DMS 273 treated with DMSO at 0.1 percent for 48 hours (cell line): ENCODE measurements around the gene FRK.
"Not testable (repeated sequence)": the region's sequence is repeated elsewhere in the genome, so short reads cannot be mapped to it uniquely, and the experiment has no call there.

Experiments used
- DNase-seq: peaks from one replicate; lab custom pipeline; 2025; lab: John Stamatoyannopoulos, UW

FRK gene, protein sequence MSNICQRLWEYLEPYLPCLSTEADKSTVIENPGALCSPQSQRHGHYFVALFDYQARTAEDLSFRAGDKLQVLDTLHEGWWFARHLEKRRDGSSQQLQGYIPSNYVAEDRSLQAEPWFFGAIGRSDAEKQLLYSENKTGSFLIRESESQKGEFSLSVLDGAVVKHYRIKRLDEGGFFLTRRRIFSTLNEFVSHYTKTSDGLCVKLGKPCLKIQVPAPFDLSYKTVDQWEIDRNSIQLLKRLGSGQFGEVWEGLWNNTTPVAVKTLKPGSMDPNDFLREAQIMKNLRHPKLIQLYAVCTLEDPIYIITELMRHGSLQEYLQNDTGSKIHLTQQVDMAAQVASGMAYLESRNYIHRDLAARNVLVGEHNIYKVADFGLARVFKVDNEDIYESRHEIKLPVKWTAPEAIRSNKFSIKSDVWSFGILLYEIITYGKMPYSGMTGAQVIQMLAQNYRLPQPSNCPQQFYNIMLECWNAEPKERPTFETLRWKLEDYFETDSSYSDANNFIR

DNA sequence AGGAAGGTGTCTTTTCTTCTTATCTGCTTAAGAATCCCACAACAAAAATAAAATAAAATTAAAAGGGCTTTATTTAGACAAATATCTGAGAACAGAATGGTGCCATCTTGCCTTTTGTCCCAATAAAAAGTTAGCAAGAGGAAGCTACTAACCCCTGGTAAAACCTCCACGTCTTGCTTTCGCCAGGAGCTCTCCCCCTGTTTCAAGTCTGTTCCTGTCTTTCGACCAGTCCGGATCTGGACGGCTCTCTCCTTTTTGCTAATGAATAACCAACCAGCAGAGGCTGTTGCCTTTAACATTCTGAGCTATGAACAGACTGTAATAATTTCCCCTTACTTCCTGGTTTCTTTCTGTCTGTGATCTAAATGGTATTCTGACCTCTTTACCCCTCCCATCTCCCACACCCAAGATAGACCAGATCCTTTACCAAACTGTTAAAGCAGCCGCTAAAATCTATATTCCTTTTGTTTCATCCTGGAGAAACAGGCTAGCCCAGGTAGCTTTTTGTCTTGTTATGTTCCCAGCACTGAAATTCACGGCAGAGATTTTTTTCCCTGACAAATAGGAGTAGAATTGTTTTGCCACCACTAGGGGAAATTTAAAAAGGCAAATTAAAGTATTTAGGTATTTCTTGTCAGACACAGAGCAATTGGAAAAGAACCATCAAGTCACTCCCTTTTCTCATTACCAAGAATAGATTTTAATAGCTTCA, at the start of gene FRK:
Gene FRK (minus strand): TSS at position 320 of the 712 bp plus-strand sequence. CDS start 580 bp downstream, outside the sequence.
- no peak for DNase-seq

DNA sequence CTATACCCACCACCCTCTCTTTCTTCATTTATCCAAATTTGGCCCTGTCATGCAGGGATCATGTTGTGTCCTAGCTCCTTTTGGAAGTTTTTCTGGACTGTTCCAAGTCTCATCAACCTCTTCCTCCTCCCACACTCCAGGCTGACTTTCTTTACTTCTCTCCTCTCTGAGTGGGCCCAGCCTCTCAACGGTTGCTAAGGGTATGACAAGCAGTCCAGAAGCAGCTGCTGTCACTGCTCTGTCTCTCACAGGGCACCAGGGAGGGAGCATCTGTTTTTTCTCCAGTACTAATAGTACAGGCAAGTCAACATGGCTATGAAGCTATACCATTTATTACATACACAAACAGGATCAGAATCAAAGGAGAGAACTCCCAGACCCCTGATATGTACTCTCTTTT, 48.1 kb upstream of the FRK start:
- DNase-seq: no peak

DNA sequence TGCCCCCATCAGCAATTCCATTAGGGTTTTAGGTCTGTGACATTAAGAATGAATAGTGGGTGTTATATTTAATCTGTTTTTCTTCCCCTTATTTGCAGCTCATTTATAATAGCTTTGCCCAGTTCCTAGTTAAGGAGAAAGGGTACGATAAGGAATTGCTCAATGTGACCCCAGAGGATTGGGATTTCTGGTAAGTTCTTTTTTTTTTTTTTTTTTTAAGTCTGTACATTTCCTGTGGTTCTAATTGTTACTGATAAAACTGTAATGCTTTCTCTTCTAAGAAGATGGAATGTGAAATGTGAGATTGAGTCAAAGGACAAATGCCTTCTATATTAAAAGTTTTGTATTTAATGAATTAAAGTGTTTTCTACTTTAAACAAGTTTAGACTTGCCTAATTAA, 45.5 kb upstream of the FRK start:
- DNase-seq: no peak

DNA sequence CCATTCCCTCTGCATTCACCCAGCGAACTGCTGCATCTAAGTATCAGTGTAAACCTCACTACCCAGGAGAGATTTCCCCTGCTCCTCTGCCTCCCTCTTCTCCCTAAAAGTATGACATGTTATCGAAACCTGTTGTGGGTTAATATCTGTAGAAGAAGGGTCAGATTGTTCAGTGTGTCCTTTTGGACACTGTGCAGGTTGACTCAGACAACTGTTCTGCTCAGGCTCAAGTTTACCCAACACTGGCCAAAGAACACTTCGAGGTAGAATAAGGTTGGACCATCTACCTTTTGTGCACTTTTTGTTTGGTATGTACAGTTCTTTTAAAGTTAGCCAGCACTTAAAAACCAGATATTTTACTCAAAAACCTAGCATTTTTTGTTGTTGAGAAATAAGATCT, 44.6 kb upstream of the FRK start:
- no peak for DNase-seq

DNA sequence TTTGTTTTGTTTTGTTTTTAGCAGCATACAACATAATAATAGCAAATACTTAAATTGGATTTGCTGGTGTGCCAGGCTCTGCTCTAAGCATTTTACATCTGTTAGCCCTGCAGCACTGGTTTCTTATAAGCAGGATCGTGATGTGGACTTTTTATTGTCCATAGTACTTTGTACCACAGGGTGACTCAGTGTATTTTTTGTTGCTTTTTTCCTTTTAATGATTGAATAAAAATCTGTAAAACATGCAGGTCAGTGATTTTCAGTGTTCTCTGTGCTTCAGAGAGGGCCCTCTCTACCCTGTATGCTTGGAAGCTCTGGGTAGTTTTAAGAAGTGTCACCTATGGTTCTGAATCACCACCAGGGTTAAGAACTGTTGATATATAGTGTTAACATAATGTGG, 43.9 kb upstream of the FRK start:
- no peak for DNase-seq

DNA sequence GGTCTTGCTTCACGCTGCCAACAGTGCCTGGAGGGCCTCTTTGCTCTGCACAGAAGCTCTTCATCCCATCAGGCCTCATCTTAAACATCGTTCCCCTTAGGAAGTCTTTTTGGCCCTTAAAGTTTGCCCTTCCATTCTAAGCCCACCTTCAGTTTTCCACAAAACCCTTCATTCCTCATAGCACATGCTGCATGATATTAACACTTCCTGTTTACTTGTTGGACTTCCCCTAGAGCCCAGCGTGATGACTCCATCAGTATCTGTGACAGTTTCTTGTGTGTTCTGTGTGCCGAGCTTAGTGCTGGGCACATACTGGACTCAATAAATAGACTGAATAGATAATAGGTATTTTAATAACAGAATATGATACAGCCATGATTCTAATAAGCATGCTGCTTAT, 42.2 kb upstream of the FRK start:
- DNase-seq: no peak

DNA sequence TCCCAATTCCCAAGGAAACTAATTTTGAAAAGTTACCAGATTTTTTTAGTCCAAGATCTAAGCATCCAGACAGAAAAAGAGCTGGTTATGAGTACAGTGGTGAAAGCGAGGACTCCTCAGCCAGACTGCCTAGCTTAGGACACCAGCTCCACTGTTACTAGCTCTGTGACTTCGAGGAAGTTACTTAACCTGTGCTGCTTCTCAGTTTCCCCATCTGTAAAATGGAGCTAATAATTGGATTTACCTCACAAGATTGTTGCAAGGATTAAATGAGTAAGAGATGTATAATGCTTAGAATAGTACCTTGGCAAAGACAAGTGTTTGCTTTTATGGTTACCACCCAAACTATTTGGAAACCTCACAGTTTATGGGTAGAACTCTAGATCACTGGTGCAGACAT, 41.1 kb upstream of the FRK start:
- no peak for DNase-seq

DNA sequence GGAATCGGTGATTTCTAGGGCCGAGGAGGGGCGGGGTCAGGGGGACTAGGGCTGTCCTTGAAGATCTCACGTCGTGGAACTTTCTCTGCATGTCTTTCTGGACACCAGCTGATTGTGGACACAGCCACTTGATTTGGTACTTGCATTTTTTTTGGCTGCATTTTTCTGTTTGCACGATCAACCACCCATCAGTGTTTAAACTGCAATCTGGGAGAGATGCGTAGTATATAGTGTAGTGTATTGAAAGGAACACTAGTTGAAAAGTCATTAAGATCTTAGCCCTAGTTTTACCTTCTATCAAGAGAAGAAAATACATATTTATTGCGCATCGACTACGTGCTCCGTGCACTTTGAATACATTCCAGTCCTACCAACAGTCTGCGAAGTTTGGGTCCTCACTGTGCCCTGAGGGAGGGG, 40.6 kb upstream of the FRK start:
- no peak for DNase-seq

DNA sequence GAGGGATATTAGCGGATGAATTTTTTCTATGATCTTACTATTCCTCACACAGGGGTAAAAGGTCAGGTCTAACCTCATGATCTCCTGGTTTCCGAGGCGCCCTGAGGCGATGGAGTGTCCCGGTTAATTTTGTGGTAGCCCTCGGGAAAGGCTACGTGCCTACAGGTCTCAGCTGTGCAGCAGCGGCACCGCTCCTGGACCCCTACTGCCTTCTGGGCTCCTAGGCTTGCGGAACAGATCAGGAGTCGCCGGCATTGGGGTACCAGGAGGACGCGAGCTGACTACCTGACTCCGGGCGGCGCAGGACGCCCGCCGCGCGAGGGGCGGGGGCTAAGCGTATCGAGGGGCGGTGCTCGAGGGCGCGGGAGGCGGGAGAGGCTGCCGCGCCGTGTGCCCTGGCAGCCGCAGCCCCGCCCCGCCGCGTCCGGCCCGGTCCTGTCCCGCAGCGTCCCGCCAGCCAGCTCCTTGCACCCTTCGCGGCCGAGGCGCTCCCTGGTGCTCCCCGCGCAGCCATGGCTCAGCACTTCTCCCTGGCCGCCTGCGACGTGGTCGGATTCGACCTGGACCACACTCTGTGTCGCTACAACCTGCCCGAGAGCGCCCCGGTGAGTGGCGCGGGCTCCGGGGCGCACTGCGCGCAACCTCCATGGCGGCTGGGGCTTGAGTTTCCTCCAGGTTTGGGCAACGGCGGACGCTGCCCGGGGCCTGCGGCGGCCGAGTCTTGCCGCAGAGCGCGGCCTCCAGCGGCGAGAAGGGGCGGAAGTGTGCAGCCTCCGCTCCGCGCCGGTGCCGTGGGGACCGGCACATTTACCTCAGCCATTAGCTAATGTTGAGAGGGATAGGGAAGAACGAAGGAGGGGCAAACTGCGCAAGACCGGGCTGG, 40.0 kb upstream of the FRK start, which contains the start of gene NT5DC1:
Gene NT5DC1 (plus strand): TSS at position 435 of the 883 bp plus-strand sequence. CDS start 78 bp downstream, at position 513.
- peak; percentile 49 for DNase-seq

DNA sequence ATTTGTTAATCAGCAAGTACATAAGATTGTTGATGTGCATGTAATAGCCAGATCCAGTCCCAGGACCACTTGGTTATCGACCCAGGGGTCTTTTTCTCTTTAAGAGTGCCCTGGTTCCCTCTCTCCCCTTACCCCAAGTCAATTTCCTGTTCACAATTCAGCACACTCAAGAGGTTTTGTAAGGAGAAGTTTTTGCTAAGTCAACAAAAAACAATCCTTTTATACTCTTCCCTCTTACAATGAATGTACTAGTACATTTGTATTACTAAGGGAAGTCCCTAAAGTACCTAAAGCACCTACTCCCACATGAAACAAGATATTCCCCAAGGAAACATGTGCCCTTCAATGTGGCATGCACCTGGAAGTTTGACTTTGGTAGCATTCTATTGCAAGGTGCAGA, 38.3 kb upstream of the FRK start:
- DNase-seq: no peak

DNA sequence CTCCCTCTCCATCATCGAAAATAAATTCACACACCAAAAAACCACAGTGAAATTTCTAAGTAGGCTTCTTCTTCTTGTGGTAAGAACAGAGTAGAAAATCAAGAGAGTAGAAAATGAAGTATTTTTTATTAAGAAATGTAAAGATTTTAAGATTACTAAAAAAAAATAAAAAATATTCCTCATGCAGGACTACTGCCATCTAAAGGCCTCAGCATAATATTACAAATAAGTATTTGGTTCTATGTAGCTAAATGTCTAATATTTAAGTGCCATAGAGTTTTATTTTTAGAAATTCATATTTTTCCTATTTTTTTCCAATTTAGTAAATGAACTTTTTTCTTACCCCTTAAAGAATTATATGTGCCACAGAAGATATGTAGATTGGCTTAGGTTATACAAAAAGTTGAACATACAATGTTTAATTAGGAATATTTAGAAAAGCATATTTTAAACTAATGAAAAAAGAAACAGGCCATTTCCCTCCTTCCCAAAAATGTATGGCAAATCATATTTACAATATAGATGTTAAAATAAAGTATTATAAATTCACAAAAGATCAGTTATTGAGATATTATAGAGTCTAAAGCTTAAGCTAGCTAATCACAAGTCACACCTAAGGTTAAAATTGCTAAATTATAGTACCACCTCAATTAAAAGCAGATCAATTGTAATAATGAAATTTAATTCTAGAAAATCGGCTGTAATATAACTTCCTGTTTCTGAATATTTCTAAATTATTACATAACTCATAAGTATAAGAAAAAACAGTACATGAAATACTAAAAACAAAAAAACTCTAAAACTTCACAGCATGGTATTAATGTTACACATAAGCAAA, 36.5 kb upstream of the FRK start:
- DNase-seq: no peak

DNA sequence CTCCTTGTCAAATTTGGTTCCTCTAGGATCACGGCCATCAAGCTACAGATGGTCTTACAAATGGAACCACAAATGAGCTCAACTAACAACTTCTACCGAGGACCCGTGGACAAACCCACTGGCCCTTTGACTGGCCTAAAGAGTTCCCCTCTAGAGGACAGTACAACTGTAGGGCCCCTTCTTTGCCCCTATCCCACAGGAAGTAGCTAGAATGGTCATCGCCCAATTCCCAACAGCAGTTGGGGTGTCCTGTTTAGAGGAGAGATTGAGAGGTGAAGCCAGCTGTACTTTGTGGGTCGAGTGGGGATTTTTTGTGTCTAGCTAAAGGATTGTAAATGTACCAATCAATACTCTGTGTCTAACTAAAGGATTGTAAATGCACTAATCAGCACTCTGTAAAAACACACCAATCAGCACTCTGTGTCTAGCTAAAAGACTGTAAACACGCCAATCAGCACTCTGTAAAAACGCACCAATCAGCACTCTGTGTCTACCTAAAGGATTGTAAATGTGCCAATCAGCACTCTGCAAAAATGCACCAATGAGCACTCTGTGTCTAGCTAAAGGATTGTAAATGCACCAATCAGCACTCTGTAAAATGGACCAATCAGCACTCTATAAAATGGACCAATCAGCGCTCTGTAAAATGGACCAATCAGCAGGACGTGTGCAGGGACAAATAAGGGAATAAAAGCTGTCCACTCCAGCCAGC, 35.5 kb upstream of the FRK start:
- DNase-seq: not testable (repeated sequence)

DNA sequence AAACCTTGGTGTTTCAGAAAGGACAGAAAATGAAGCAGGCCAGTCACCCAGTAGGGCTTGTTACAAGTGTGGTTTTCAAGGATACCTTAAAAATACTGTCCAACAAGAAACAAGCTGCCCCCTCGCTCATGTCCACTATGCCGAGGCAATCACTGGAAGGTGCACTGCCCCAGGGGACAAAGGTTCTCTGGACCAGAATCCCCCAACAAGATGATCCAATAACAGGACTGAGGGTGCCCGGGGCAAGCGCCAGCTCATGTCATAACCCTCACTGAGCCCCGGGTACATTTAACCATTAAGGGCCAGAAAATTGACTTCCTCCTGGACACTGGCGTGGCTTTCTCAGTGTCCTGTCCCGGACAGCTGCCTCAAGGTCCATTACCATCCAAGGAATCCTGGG, 33.4 kb upstream of the FRK start:
- DNase-seq: no peak

DNA sequence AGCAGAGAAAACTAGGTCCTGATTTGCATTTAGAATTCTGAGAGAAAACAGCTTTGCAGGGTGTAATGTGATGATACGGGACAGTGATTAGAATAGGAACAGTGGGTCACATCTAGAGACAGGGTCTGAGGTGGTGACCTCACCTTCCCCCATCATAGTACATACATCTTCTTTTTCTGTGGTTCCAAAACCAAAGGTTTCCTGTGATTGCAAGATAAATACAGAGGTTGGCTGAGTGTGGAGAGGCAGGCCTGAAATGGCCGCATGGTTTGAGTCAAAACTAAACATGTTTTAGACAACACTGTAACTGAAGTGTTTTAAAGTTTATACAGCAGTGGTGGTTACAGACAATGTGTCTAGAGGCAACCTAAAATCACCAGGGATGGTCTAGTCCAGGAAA, 29.6 kb upstream of the FRK start:
- no peak for DNase-seq

DNA sequence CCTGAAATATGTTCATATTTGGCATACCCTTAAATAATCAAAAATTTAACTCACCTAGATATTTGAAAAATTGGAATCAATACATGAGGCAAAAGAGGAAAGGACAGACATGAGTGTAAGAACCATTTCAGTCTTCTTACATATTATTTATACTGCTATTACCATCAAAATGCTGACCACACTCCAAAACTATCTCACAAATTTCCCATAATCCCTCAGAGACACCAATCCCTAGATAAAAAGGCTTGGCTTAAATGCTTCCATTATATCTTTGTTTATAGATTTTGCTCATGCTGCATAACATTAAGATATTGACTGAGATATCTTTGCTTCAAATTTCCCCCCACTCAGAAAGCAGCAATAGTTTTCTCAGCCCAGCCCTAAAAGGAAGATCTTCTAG, 28.3 kb upstream of the FRK start:
- DNase-seq: no peak

DNA sequence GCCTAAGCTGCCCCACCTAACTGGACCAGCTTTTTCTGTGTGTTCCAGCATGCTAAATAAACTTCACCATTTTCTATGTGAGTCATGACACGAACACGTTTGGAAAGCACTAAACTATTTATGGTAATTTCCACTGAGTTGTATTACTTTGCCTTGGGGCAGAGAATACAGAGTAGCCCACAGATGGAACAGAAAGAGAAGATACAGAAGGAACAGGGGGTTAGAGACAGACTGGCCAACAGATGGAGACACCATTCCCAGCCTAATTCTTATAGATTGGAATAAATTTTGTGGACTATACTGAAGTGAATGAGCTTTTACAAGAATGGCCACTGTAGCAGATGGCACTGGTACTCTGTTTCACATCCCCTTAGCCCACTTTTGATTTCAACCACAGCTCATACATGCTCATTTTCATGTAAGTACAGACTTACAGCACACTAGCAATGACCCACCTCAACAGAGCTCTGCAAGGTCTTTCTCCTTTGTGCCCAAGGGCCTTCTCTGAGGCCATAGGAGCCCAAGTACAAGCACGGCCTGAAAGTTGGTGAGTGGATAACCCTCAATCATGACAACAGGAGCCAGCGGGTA, 26.8 kb upstream of the FRK start:
- DNase-seq: peak; percentile 52

DNA sequence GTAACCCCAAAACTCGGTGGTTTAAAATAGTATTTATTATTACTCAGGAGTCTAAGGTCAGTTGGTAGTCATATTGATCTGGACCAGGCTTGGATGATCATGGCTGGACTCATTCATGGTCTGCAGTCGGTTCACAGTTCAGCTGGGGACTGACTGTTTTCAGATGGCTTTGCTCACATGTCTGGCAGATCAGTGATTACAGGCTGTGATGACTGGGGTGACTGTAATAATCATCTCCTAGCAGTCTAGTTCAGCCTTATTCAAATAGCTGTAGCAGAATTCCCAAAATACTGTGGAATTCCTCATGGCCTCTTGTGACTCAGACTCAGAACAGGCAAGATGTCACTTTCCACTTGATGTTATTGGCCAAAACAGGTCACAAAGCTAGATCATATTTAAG, 23.6 kb upstream of the FRK start:
- no peak for DNase-seq

DNA sequence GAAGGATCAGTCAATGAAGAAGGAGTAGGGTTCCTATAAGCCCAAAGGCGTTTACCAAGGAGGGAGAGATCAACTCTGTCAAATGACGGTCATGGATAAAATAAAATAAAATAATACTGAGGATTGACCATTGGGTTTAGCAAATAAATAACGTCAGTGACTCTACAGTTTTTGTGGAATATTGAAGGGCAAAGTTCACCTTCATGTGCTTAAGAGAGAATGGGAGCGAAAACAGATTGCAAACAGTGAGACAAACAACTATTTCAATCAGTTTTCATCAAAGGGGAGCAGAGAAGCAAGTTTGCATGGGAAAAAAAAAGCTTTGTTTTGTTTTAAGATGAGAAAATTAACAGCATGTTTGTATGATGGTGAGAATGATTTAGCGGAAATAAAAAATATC, 22.4 kb upstream of the FRK start:
- no peak for DNase-seq

DNA sequence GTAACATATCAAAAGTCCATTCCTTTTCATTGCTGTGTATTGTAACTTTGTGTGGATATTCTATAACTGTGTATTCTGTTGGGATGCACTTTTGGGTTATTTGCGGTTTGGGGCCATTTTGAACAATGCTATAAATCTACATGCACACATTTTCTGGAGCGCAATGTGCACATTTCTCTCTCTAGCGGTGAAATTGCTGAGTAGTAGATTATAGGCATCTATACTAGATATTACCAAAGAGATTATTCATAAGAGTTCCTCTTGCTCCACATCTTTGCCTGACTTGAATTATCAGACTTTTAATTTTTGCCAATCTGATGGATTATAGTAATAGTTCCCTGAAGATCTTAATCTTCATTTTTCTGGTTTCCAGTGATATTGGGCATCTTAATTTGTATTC, 18.3 kb upstream of the FRK start:
- no peak for DNase-seq

DNA sequence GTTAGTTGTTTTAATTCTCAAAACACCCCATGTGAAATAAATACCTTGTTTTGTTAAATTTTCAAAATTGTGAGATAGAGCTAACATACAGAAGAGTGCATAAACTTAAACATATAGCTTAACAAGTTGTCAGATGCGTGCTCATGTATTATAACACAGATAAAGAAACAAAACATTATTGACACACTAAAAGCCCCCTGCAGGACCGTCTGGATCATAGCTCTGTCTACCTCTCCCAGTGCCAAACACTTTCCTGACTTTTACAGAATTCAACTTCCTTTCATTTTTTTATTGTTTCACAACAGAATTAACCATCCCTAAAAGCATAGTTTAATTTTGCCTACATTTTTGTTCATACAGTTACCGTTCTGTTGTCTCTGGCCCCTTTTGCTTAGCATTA, 17.8 kb upstream of the FRK start:
- DNase-seq: no peak
